A673 (cell line): ENCODE measurements around the gene ESPL1. TPM values are rescaled to one million over a fixed set of nuclear protein-coding genes. Genes with fewer than 3 reads are reported as not detected.
A peak's percentile ranks its signal among the peaks of the same experiment; 100 is the strongest.

ENCODE experiments used
- BruUV-seq: library from RNA; stranded (reverse); fragments of 400-500 nt; replicated peaks from 2 replicates; lab custom pipeline; 2021; lab: Mats Ljungman, UMichigan
- CTCF ChIA-PET: fragments of 300-600 bp; sonication (Branson Sonifier 250); formaldehyde crosslinking; loops from one replicate; lab custom pipeline; 2022; ENCODE audit warnings: antibody characterized with exemption; lab: Charles Lee
- POLR2A ChIA-PET: fragments of 300-600 bp; sonication (Branson Sonifier 250); formaldehyde crosslinking; loops from one replicate; lab custom pipeline; 2022; ENCODE audit warnings: antibody characterized with exemption; ENCODE audit not compliant: low non-redundant PET; lab: Charles Lee
- DNase-seq: peaks from one replicate; pipeline ENCODE4 v3.0.0-alpha.2; 2015; ENCODE audit warnings: low spot score
- H3K27ac ChIP-seq: fragments of 200-600 bp; sonication (generic); 2 replicates; pipeline ENCODE4 v1.5.1; 2016; ENCODE audit warnings: mixed run types, low read depth, mild to moderate bottlenecking, mixed read lengths, antibody characterized with exemption, low read length; ENCODE audit not compliant: poor library complexity, severe bottlenecking
- H3K27me3 ChIP-seq: fragments of 200-600 bp; sonication (generic); replicated peaks from 2 replicates; pipeline ENCODE4 v1.6.1; 2017; ENCODE audit warnings: mixed run types, low read depth, mild to moderate bottlenecking, mixed read lengths, antibody characterized with exemption, low read length; ENCODE audit not compliant: insufficient read depth, poor library complexity
- H3K36me3 ChIP-seq: fragments of 200-600 bp; sonication (generic); 2 replicates; pipeline ENCODE4 v1.6.1; 2016; ENCODE audit warnings: mixed run types, mild to moderate bottlenecking, mixed read lengths, antibody characterized with exemption, low read length; ENCODE audit not compliant: insufficient read depth, poor library complexity, severe bottlenecking
- H3K4me1 ChIP-seq: fragments of 200-600 bp; sonication (generic); 2 replicates; pipeline ENCODE4 v1.6.1; 2017; ENCODE audit warnings: mixed run types, mild to moderate bottlenecking, mixed read lengths, antibody characterized with exemption, low read length; ENCODE audit not compliant: insufficient read depth, poor library complexity, severe bottlenecking
- H3K4me3 ChIP-seq: fragments of 200-600 bp; sonication (generic); 2 replicates; pipeline ENCODE4 v1.5.1; 2016; ENCODE audit warnings: low read depth, mixed run types, mild to moderate bottlenecking, mixed read lengths, low read length; ENCODE audit not compliant: poor library complexity, severe bottlenecking
- H3K9me3 ChIP-seq: fragments of 200-600 bp; sonication (generic); 2 replicates; pipeline ENCODE4 v1.6.1; 2016; ENCODE audit warnings: mixed run types, low read depth, mild to moderate bottlenecking, mixed read lengths, antibody characterized with exemption, low read length; ENCODE audit not compliant: poor library complexity, severe bottlenecking
- EZH2 ChIP-seq: fragments of 200-600 bp; sonication (generic); IDR thresholded peaks from 2 replicates; pipeline ENCODE4 v1.6.1; 2017; ENCODE audit warnings: borderline replicate concordance, low read depth, mild to moderate bottlenecking, mixed read lengths, antibody characterized with exemption, low read length; ENCODE audit not compliant: poor library complexity, severe bottlenecking
- intact Hi-C: fragments of 100-400 bp; cut with micrococcal nuclease; formaldehyde crosslinking; loops from one replicate; pipeline ENCODE4 v1.10.0; 2022; ENCODE audit not compliant: unreplicated experiment
- total RNA-seq: library from RNA; stranded (reverse); gene quantifications from 2 replicates; pipeline ENCODE4 v1.2.3, GENCODE V29; 2021
- TF ChIP-seq, protein P1 (sequence below): fragments of 300-800, 200-600 bp; sonication (generic); conservative IDR thresholded peaks from 2 replicates; pipeline ENCODE4 v1.5.1; 2017; ENCODE audit warnings: low read depth, mild to moderate bottlenecking, antibody characterized with exemption, low read length, moderate library complexity, mixed read lengths

Gene ESPL1
- total RNA-seq, 1 experiment from 2014 or later = 99.1 TPM

DNA sequence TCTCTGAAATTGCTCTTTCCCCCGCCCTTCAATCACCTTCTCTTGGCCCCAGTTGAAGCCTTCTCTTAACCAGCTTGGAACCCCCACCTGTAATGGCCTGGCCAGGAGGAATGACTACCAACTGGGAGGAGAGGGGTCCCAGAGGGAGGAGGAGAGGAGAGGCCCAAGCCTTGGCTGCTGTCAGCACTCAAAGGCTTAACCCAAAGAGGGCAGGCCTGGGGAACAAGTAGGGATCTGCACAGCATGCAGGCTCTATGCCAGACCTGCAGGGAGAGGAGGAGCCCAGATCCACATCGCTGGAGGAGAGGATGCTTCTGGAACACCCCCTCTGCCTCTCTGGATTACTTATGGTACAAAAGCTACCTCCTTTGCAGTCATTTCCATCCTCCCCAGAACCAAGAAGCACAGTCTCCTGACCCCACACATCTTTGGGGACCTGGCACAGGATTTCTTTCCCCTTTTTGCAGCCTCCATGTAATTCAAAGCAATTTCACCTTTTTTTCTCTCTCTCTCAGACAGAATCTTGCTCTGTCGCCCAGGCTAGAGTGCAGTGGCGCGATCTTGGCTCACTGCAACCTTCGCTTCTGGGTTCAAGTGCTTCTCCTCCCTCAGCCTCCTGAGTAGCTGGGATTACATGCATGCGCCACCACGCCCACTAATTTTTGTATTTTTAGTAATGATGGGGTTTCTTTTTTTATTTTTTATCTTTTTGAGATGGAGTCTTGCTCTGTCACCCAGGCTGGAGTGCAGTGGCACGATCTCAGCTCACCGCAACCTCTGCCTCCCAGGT lies 42.3 kb upstream of the ESPL1 start:
- no TSS peak for BruUV-seq
- CTCF ChIA-PET = no interaction called here
- POLR2A ChIA-PET = interaction anchor here (0.9 kb wide), 1 partner anchor 60 kb away, joined by 3 read pairs; no protein-coding TSS in a partner anchor
- Histone ChIP-seq H3K36me3 (no peaks in the 10 kb centered on the region), H3K9me3 (no peaks in the 10 kb centered on the region), H3K4me3 (no peak overlapping the region), H3K4me1 (peaks cover 39% of the 10 kb centered on the region), H3K27me3 (no peaks in the 10 kb centered on the region), H3K27ac (peak overlapping the region; percentile 16)
- intact Hi-C loops = no loop called here
- no peak for DNase-seq
- TF ChIP-seq, protein P1, sequence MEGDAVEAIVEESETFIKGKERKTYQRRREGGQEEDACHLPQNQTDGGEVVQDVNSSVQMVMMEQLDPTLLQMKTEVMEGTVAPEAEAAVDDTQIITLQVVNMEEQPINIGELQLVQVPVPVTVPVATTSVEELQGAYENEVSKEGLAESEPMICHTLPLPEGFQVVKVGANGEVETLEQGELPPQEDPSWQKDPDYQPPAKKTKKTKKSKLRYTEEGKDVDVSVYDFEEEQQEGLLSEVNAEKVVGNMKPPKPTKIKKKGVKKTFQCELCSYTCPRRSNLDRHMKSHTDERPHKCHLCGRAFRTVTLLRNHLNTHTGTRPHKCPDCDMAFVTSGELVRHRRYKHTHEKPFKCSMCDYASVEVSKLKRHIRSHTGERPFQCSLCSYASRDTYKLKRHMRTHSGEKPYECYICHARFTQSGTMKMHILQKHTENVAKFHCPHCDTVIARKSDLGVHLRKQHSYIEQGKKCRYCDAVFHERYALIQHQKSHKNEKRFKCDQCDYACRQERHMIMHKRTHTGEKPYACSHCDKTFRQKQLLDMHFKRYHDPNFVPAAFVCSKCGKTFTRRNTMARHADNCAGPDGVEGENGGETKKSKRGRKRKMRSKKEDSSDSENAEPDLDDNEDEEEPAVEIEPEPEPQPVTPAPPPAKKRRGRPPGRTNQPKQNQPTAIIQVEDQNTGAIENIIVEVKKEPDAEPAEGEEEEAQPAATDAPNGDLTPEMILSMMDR = no peak
- no peak for TF ChIP-seq EZH2

GRCh38 chr12:53226815-53227214 lies 41.3 kb upstream of the ESPL1 start:
- POLR2A ChIA-PET = no interaction called here
- Histone ChIP-seq H3K27me3 (no peaks in the 10 kb centered on the region), H3K4me1 (peaks cover 39% of the 10 kb centered on the region), H3K4me3 (no peak overlapping the region), H3K9me3 (no peaks in the 10 kb centered on the region), H3K27ac (no peak overlapping the region), H3K36me3 (no peaks in the 10 kb centered on the region)
- BruUV-seq = no TSS peak
- no peak for DNase-seq
- TF ChIP-seq EZH2 = no peak
- TF ChIP-seq, protein P1 = no peak
- intact Hi-C loops = no loop called here
- CTCF ChIA-PET = no interaction called here

DNA sequence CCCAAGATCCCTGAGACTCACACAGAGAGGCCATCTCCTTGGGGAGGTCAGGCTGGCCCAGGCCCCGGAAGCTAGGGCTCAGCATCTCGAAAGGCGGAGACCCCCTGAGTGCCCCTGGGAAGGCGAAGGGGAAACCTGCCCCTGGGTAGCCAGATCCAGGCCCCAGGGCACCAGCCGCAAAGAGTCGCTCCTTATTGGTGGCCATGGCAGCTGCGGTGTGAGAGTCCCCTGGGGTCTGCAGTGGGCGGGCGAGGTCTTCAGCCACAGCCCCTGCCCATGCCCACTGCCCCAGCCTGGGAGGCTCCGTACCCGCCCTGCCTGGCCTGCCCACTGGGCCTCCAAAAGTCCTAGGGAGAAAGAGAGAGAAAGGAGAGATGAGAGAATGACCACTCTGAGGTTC lies 40.8 kb upstream of the ESPL1 start:
- no peak for TF ChIP-seq EZH2
- TF ChIP-seq, protein P1 = no peak
- no peak for DNase-seq
- BruUV-seq = no TSS peak
- Histone ChIP-seq H3K4me3 (no peak overlapping the region), H3K27ac (no peak overlapping the region), H3K9me3 (no peaks in the 10 kb centered on the region), H3K36me3 (no peaks in the 10 kb centered on the region), H3K4me1 (peaks cover 34% of the 10 kb centered on the region), H3K27me3 (no peaks in the 10 kb centered on the region)
- POLR2A ChIA-PET = no interaction called here
- intact Hi-C loops = no loop called here
- CTCF ChIA-PET = no interaction called here
